K562 treated with DMSO at 1 percent for 4 hours (cell line): ENCODE measurements around the gene CD70. TPM values are rescaled to one million over a fixed set of nuclear protein-coding genes. Genes with fewer than 3 reads are reported as not detected.

Source experiments
- total RNA-seq: library from RNA; unstranded; fragments of 300-600 nt; gene quantifications from 2 replicates; pipeline ENCODE4 v1.2.3, GENCODE V29; 2022; ENCODE audit not compliant: insufficient read depth

The CD70 gene, protein sequence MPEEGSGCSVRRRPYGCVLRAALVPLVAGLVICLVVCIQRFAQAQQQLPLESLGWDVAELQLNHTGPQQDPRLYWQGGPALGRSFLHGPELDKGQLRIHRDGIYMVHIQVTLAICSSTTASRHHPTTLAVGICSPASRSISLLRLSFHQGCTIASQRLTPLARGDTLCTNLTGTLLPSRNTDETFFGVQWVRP
- total RNA-seq: 2.7 and 5.5 TPM in 2 replicates

DNA sequence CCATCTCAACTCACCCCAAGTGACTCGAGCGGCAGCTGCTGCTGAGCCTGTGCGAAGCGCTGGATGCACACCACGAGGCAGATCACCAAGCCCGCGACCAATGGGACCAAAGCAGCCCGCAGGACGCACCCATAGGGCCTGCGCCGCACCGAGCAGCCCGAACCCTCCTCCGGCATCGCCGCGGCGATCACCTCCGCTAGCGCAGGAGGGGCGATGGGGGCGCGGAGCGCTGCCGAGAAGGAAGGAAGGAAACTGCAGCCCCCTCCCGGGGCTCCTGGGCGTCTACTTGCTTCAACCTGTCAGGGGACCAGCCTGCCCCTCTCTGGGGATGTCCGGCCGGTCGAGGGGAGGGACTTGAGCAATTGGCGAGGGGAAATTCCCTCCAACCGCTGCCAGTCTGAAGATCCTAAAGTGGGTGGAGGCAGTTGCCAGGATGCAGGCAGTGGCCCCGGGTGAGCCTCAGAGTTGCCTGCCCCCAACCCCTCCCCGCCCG is at the start of gene CD70:
CD70 (minus strand) TSS at position 324 of the 493 bp plus-strand sequence; CDS start at position 176, 148 bp downstream.

Other genes starting within 250 kb of the CD70 start
- gene CLPP, start 229.6 kb downstream of the CD70 start, total RNA-seq: 115 TPM in 2 replicates
- gene ALKBH7, start 218.4 kb downstream of the CD70 start, total RNA-seq: 115 and 123 TPM in 2 replicates
- gene PSPN, start 215.2 kb downstream of the CD70 start, total RNA-seq: 3.6 and 5.2 TPM in 2 replicates
- 86.5 and 91.9 TPM in 2 replicates for gene GTF2F1, start 198.0 kb downstream of the CD70 start, total RNA-seq
- gene KHSRP, start 166.3 kb downstream of the CD70 start, total RNA-seq: 466 and 493 TPM in 2 replicates
- gene SLC25A41, start 157.4 kb downstream of the CD70 start, total RNA-seq: 2.5 and 3.1 TPM in 2 replicates
- gene SLC25A23, start 131.4 kb downstream of the CD70 start, total RNA-seq: 52.2 and 64.2 TPM in 2 replicates
- not detected in 2 replicates for gene CRB3, start 126.9 kb downstream of the CD70 start, total RNA-seq
- 1.7 and 1.9 TPM in 2 replicates for gene DENND1C, start 109.4 kb downstream of the CD70 start, total RNA-seq
- gene TUBB4A, start 88.8 kb downstream of the CD70 start, total RNA-seq: 5.5 and 8.6 TPM in 2 replicates
- gene TNFSF9, start 60.1 kb downstream of the CD70 start, total RNA-seq: 17.9 and 30.7 TPM in 2 replicates
- gene TNFSF14, start 79.0 kb upstream of the CD70 start, total RNA-seq: 0.12 TPM in 1 of 2 replicates, not detected in the other
- 19.3 and 29.1 TPM in 2 replicates for gene C3, start 129.5 kb upstream of the CD70 start, total RNA-seq
- 47.1 and 67.5 TPM in 2 replicates for gene GPR108, start 146.4 kb upstream of the CD70 start, total RNA-seq
- gene TRIP10, start 148.5 kb upstream of the CD70 start, total RNA-seq: 37.3 and 38.2 TPM in 2 replicates
- gene SH2D3A, start 176.3 kb upstream of the CD70 start, total RNA-seq: 6.2 and 6.4 TPM in 2 replicates
- gene VAV1, start 181.6 kb upstream of the CD70 start, total RNA-seq: 36.4 and 39.0 TPM in 2 replicates